NCI-H446 treated with DMSO at 0.1 percent for 48 hours (cell line): ENCODE data around the gene HELB.

ENCODE experiments used
- DNase-seq: peaks from one replicate; lab custom pipeline; 2025; lab: John Stamatoyannopoulos, UW

HELB gene

GRCh38 chr12:66361703-66362102 lies 59.4 kb downstream of the HELB start:
- peak; percentile 22 for DNase-seq

- no peak for DNase-seq
These were observed 63.6 kb downstream of the HELB start for GRCh38 chr12:66365718-66366490.

- no peak for DNase-seq
These were observed 64.8 kb downstream of the HELB start for GRCh38 chr12:66367015-66367667.

GRCh38 chr12:66371982-66372381 lies 69.7 kb downstream of the HELB start:
- no peak for DNase-seq

- no peak for DNase-seq
These were observed 73.3 kb downstream of the HELB start for GRCh38 chr12:66375560-66375959.

GRCh38 chr12:66379616-66380015 lies 77.3 kb downstream of the HELB start:
- DNase-seq: no peak

GRCh38 chr12:66380769-66381535 lies 78.7 kb downstream of the HELB start:
- no peak for DNase-seq

- peak; percentile 62 for DNase-seq
These were observed 84.8 kb downstream of the HELB start for GRCh38 chr12:66387117-66387516.
